D341Med (cell line): ENCODE results near the gene PEAR1.

Experiments
- DNase-seq: peaks from one replicate; pipeline ENCODE4 v3.0.0; 2012; ENCODE audit warnings: low spot score

The PEAR1 gene

GRCh38 chr1:156938813-156939212 is 45.3 kb downstream of the PEAR1 start:
- no peak for DNase-seq

GRCh38 chr1:156939786-156940334 is 46.3 kb downstream of the PEAR1 start:
- DNase-seq, result no peak

- no peak for DNase-seq
Observed at GRCh38 chr1:156941675-156942074, 48.2 kb downstream of the PEAR1 start.

- DNase-seq, result no peak
Observed at GRCh38 chr1:156942176-156942575, 48.7 kb downstream of the PEAR1 start.

- no peak for DNase-seq
Observed at GRCh38 chr1:156942576-156942975, 49.1 kb downstream of the PEAR1 start.

- no peak for DNase-seq
Observed at GRCh38 chr1:156943756-156944155, 50.2 kb downstream of the PEAR1 start.

- DNase-seq, result no peak
Observed at GRCh38 chr1:156944268-156944667, 50.8 kb downstream of the PEAR1 start.

GRCh38 chr1:156944848-156945247 is 51.3 kb downstream of the PEAR1 start:
- DNase-seq, result no peak

- peak; percentile 73 for DNase-seq
Observed at GRCh38 chr1:156945881-156946661, 52.6 kb downstream of the PEAR1 start.

- DNase-seq, result no peak
Observed at GRCh38 chr1:156947127-156947526, 53.6 kb downstream of the PEAR1 start.

GRCh38 chr1:156947818-156948525 is 54.5 kb downstream of the PEAR1 start:
- no peak for DNase-seq

GRCh38 chr1:156948708-156949107 is 55.2 kb downstream of the PEAR1 start:
- DNase-seq, result no peak

GRCh38 chr1:156949127-156949526 is 55.6 kb downstream of the PEAR1 start:
- DNase-seq, result no peak

GRCh38 chr1:156951371-156951770 is 57.9 kb downstream of the PEAR1 start:
- no peak for DNase-seq

- no peak for DNase-seq
Observed at GRCh38 chr1:156953571-156953970, 60.1 kb downstream of the PEAR1 start.

GRCh38 chr1:156956333-156956732 is 62.8 kb downstream of the PEAR1 start:
- no peak for DNase-seq

GRCh38 chr1:156957634-156958033 is 64.1 kb downstream of the PEAR1 start:
- no peak for DNase-seq

GRCh38 chr1:156958247-156958714 is 64.8 kb downstream of the PEAR1 start:
- DNase-seq, result no peak

GRCh38 chr1:156959414-156959813 is 65.9 kb downstream of the PEAR1 start:
- no peak for DNase-seq

- DNase-seq, result no peak
Observed at GRCh38 chr1:156959925-156960324, 66.4 kb downstream of the PEAR1 start.

- DNase-seq, result peak; percentile 62
Observed at GRCh38 chr1:156961709-156962108, 68.2 kb downstream of the PEAR1 start.

- DNase-seq, result no peak
Observed at GRCh38 chr1:156963621-156964020, 70.1 kb downstream of the PEAR1 start.

GRCh38 chr1:156964441-156964840 is 70.9 kb downstream of the PEAR1 start:
- no peak for DNase-seq
